SJSA1 (cell line): ENCODE data around the gene CRYZ. TPM values are rescaled to one million over a fixed set of nuclear protein-coding genes. Genes with fewer than 3 reads are reported as not detected.
A peak's percentile ranks its signal among the peaks of the same experiment; 100 is the strongest.

ENCODE experiments used
- DNase-seq, 2 experiments: peaks; one replicate each; pipeline ENCODE4 v3.0.0-alpha.2; 2015 to 2020; ENCODE audit warnings: low spot score in 2 of 2, low read depth in 1 of 2
- H3K27ac ChIP-seq: fragments of 250-450 bp; sonication (Bioruptor Pico); 2 replicates; pipeline ENCODE4 v1.5.1; 2020; ENCODE audit warnings: mild to moderate bottlenecking, moderate library complexity
- H3K27me3 ChIP-seq: fragments of 250-450 bp; sonication (Bioruptor Pico); replicated peaks from 2 replicates; pipeline ENCODE4 v1.5.1; 2020; ENCODE audit warnings: mild to moderate bottlenecking, moderate library complexity
- H3K36me3 ChIP-seq: fragments of 250-450 bp; sonication (Bioruptor Pico); 2 replicates; pipeline ENCODE4 v1.5.1; 2020; ENCODE audit warnings: mild to moderate bottlenecking
- H3K4me1 ChIP-seq: fragments of 250-450 bp; sonication (Bioruptor Pico); replicated peaks from 2 replicates; pipeline ENCODE4 v1.6.1; 2021; ENCODE audit warnings: mild to moderate bottlenecking
- H3K4me3 ChIP-seq: fragments of 250-450 bp; sonication (Bioruptor Pico); 2 replicates; pipeline ENCODE4 v1.5.1; 2020; ENCODE audit warnings: mild to moderate bottlenecking
- H3K9me3 ChIP-seq: fragments of 250-450 bp; sonication (Bioruptor Pico); replicated peaks from 2 replicates; pipeline ENCODE4 v1.5.1; 2020; ENCODE audit warnings: mild to moderate bottlenecking
- total RNA-seq: library from RNA; depleted of rRNA; stranded (reverse); fragments of >200 nt; shearing (Covaris generic); gene quantifications from 2 replicates; pipeline ENCODE4 v1.2.3, GENCODE V29; 2014

CRYZ gene
- total RNA-seq, 1 experiment from 2014 or later: 84.0 TPM

- Histone ChIP-seq H3K9me3 (no peaks in the 10 kb centered on the region), H3K36me3 (peaks cover 70% of the 10 kb centered on the region), H3K4me1 (no peaks in the 10 kb centered on the region)
Measured at GRCh38 chr1:74715806-74716205, 17.0 kb downstream of the CRYZ start.

GRCh38 chr1:74715236-74715502 lies 17.7 kb downstream of the CRYZ start:
- no peak for DNase-seq
- Histone ChIP-seq H3K9me3 (no peaks in the 10 kb centered on the region), H3K27me3 (no peaks in the 10 kb centered on the region), H3K27ac (no peak overlapping the region), H3K36me3 (peaks cover 67% of the 10 kb centered on the region), H3K4me3 (no peak overlapping the region), H3K4me1 (no peaks in the 10 kb centered on the region)

More at GRCh38 chr1:74715806-74716205, 17.0 kb downstream of the CRYZ start:
- Histone ChIP-seq H3K27ac (no peak overlapping the region), H3K4me3 (no peak overlapping the region), H3K27me3 (no peaks in the 10 kb centered on the region)
- no peak for DNase-seq

GRCh38 chr1:74714429-74715235 lies 18.2 kb downstream of the CRYZ start:
- no peak for DNase-seq
- H3K27ac ChIP-seq: no peak overlapping the region
- peaks cover 62% of the 10 kb centered on the region for H3K36me3 ChIP-seq
- no peaks in the 10 kb centered on the region for H3K27me3 ChIP-seq
- no peaks in the 10 kb centered on the region for H3K9me3 ChIP-seq
- H3K4me1 ChIP-seq: no peaks in the 10 kb centered on the region
- H3K4me3 ChIP-seq: no peak overlapping the region

GRCh38 chr1:74713849-74714248 lies 19.0 kb downstream of the CRYZ start:
- no peak for DNase-seq
- Histone ChIP-seq H3K4me3 (no peak overlapping the region), H3K9me3 (no peaks in the 10 kb centered on the region), H3K27ac (no peak overlapping the region), H3K27me3 (no peaks in the 10 kb centered on the region), H3K4me1 (no peaks in the 10 kb centered on the region), H3K36me3 (peaks cover 58% of the 10 kb centered on the region)

- DNase-seq: no peak
- Histone ChIP-seq H3K27ac (no peak overlapping the region), H3K27me3 (no peaks in the 10 kb centered on the region), H3K36me3 (peaks cover 58% of the 10 kb centered on the region), H3K4me3 (no peak overlapping the region), H3K9me3 (no peaks in the 10 kb centered on the region), H3K4me1 (no peaks in the 10 kb centered on the region)
Measured at GRCh38 chr1:74712881-74713280, 20.0 kb downstream of the CRYZ start.

- Histone ChIP-seq H3K4me1 (no peaks in the 10 kb centered on the region), H3K27me3 (no peaks in the 10 kb centered on the region), H3K9me3 (no peaks in the 10 kb centered on the region), H3K4me3 (no peak overlapping the region), H3K27ac (no peak overlapping the region), H3K36me3 (peaks cover 44% of the 10 kb centered on the region)
- DNase-seq: no peak
Measured at GRCh38 chr1:74703386-74704182, 29.3 kb downstream of the CRYZ start.

GRCh38 chr1:74699331-74699730 lies 33.5 kb downstream of the CRYZ start:
- H3K4me1 ChIP-seq: no peaks in the 10 kb centered on the region; the same call in 1 of the 2 replicates
- H3K27me3 ChIP-seq: no peaks in the 10 kb centered on the region
- H3K4me3 ChIP-seq: no peak overlapping the region
- peaks cover 13% of the 10 kb centered on the region for H3K36me3 ChIP-seq
- no peak for DNase-seq
- H3K9me3 ChIP-seq: no peaks in the 10 kb centered on the region
- H3K27ac ChIP-seq: no peak overlapping the region

GRCh38 chr1:74697832-74698231 lies 35.0 kb downstream of the CRYZ start:
- Histone ChIP-seq H3K27ac (no peak overlapping the region), H3K27me3 (no peaks in the 10 kb centered on the region), H3K4me1 (peaks cover 12% of the 10 kb centered on the region), H3K9me3 (no peaks in the 10 kb centered on the region), H3K4me3 (no peak overlapping the region), H3K36me3 (peaks cover 5% of the 10 kb centered on the region)
- no peak for DNase-seq

- Histone ChIP-seq H3K27ac (peak overlapping the region; percentile 4; the same call in 1 of the 2 replicates), H3K4me3 (no peak overlapping the region), H3K36me3 (no peaks in the 10 kb centered on the region), H3K9me3 (no peaks in the 10 kb centered on the region), H3K4me1 (peaks cover 12% of the 10 kb centered on the region), H3K27me3 (no peaks in the 10 kb centered on the region; the same call in 1 of the 2 replicates)
- DNase-seq: peak in 1 of 2 experiments; percentile 50
Measured at GRCh38 chr1:74693473-74693872, 39.4 kb downstream of the CRYZ start.

- H3K4me1 ChIP-seq: peaks cover 12% of the 10 kb centered on the region
- no peaks in the 10 kb centered on the region for H3K9me3 ChIP-seq
- no peaks in the 10 kb centered on the region; the same call in 1 of the 2 replicates for H3K27me3 ChIP-seq
- no peaks in the 10 kb centered on the region for H3K36me3 ChIP-seq
- DNase-seq: no peak
- no peak overlapping the region for H3K27ac ChIP-seq
- no peak overlapping the region for H3K4me3 ChIP-seq
Measured at GRCh38 chr1:74690909-74691308, 41.9 kb downstream of the CRYZ start.

- Histone ChIP-seq H3K4me1 (peaks cover 12% of the 10 kb centered on the region), H3K4me3 (no peak overlapping the region), H3K36me3 (no peaks in the 10 kb centered on the region), H3K27me3 (no peaks in the 10 kb centered on the region; the same call in 1 of the 2 replicates), H3K9me3 (no peaks in the 10 kb centered on the region), H3K27ac (no peak overlapping the region)
- no peak for DNase-seq
Measured at GRCh38 chr1:74690364-74690696, 42.5 kb downstream of the CRYZ start.

GRCh38 chr1:74689621-74690363 lies 43.1 kb downstream of the CRYZ start:
- Histone ChIP-seq H3K4me1 (peaks cover 12% of the 10 kb centered on the region), H3K4me3 (no peak overlapping the region), H3K27ac (no peak overlapping the region), H3K9me3 (no peaks in the 10 kb centered on the region), H3K27me3 (no peaks in the 10 kb centered on the region; the same call in 1 of the 2 replicates), H3K36me3 (no peaks in the 10 kb centered on the region)
- DNase-seq: peak in 1 of 2 experiments; percentile 56

GRCh38 chr1:74686928-74687327 lies 45.9 kb downstream of the CRYZ start:
- Histone ChIP-seq H3K27me3 (peaks cover 3% of the 10 kb centered on the region; the same call in 1 of the 2 replicates), H3K36me3 (no peaks in the 10 kb centered on the region), H3K4me3 (no peak overlapping the region), H3K9me3 (no peaks in the 10 kb centered on the region), H3K4me1 (no peaks in the 10 kb centered on the region), H3K27ac (no peak overlapping the region)
- no peak for DNase-seq

- Histone ChIP-seq H3K4me3 (no peak overlapping the region), H3K4me1 (no peaks in the 10 kb centered on the region), H3K9me3 (no peaks in the 10 kb centered on the region), H3K27ac (no peak overlapping the region), H3K36me3 (no peaks in the 10 kb centered on the region), H3K27me3 (peaks cover 3% of the 10 kb centered on the region; the same call in 1 of the 2 replicates)
- no peak for DNase-seq
Measured at GRCh38 chr1:74684301-74684700, 48.5 kb downstream of the CRYZ start.
